ENCODE results near the gene TXNL4A.

The TXNL4A gene

DNA sequence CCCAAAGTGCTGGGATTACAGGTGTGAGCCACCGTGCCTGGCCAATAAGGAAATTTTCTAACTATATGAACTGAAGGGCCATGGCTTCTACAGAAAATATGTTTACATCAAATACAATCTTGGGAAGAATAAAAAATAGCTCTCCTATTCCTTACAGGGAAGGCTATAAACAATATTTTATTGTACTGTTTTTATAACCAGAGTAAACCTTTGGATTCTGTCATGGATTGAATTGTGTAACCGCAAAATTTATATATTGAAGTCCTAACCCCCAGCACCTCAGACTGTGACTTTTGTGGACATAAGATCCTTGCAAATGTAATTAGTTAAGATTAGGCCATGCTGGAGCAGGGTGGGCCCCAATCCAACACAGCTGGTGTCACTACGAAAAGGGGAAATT, 15.6 kb downstream of the TXNL4A start:
- H3K36me3 Mint-ChIP-seq (ENCODE audit: low read depth): peaks cover 53% of the 10 kb centered on the region
- H3K27ac Mint-ChIP-seq: peak overlapping the region in 1 of 3 experiments; percentile 60
- TF ChIP-seq, protein P1, sequence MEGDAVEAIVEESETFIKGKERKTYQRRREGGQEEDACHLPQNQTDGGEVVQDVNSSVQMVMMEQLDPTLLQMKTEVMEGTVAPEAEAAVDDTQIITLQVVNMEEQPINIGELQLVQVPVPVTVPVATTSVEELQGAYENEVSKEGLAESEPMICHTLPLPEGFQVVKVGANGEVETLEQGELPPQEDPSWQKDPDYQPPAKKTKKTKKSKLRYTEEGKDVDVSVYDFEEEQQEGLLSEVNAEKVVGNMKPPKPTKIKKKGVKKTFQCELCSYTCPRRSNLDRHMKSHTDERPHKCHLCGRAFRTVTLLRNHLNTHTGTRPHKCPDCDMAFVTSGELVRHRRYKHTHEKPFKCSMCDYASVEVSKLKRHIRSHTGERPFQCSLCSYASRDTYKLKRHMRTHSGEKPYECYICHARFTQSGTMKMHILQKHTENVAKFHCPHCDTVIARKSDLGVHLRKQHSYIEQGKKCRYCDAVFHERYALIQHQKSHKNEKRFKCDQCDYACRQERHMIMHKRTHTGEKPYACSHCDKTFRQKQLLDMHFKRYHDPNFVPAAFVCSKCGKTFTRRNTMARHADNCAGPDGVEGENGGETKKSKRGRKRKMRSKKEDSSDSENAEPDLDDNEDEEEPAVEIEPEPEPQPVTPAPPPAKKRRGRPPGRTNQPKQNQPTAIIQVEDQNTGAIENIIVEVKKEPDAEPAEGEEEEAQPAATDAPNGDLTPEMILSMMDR (IDR thresholded peaks at IDR 0.05; ENCODE audit: unreplicated experiment in 3 of 3): no peak
- no peaks in the 10 kb centered on the region for H3K9me3 Mint-ChIP-seq
- H3K27me3 Mint-ChIP-seq (ENCODE audit: low read depth): no peaks in the 10 kb centered on the region
- no peaks in the 10 kb centered on the region for H3K4me1 Mint-ChIP-seq
- no peak overlapping the region for H3K4me3 Mint-ChIP-seq

DNA sequence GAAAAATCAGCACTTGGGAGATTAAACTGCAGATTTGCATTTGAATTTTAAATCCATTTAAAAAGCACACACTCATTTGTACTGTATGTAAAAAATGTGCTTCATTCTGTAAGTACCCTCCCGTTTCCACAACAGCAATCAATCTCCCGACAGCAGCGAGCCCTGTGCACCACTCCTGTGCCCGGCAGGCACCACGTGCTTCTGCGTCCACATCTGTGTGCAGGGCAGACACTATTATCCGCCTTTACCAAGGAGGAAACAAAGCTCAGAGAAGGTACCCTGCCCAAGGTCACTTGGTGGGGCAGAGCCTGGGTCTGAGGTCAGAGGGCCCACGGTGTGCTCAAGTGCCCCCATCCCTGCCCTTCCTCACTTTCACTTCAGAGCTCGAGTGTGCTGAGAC, 16.4 kb downstream of the TXNL4A start:
- Mint-ChIP-seq H3K27me3 (ENCODE audit: low read depth) (no peaks in the 10 kb centered on the region), H3K9me3 (peaks cover 2% of the 10 kb centered on the region), H3K27ac (no peak overlapping the region), H3K36me3 (ENCODE audit: low read depth) (peaks cover 56% of the 10 kb centered on the region), H3K4me1 (no peaks in the 10 kb centered on the region), H3K4me3 (no peak overlapping the region)
- TF ChIP-seq, protein P1 (IDR thresholded peaks at IDR 0.05; ENCODE audit: unreplicated experiment in 3 of 3): no peak

DNA sequence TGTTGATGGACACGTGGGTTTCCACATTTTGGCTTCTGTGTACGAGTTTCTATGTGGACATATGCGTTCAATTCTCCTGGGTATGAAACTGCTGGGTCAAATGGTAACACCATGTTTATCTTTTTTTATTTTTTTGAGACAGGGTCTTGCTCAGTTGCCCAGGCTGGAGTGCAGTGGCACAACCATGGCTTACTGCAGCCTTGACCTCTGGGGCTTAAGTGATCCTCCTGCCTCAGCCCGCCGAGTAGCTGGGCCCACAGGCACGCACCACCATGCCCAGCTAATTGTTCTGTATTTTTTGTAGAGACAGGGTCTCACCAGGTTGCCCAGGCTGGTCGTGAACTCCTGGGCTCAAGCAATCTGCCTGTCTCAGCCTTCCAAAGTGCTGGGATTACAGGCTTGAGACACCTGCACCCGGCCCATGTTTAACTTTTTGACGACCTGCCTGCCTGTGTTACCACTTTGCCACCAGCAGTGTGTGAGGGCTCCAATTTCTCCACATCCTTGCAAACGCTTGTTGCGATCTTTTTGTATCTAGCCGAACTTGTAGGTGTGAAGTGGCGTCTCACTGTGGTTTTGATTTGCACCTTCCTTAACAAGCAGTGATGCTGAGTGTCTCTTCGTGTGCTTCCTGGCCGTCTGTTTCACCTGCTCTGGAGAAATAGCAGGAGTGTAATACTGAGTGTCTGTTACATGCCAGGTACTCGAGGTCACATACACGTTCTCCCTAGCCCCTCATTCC, 17.0 kb downstream of the TXNL4A start:
- Mint-ChIP-seq H3K4me1 (no peaks in the 10 kb centered on the region), H3K9me3 (peaks cover 2% of the 10 kb centered on the region), H3K27me3 (ENCODE audit: low read depth) (no peaks in the 10 kb centered on the region), H3K4me3 (no peak overlapping the region), H3K27ac (no peak overlapping the region), H3K36me3 (ENCODE audit: low read depth) (peaks cover 57% of the 10 kb centered on the region)
- TF ChIP-seq, protein P1 (IDR thresholded peaks at IDR 0.05; ENCODE audit: unreplicated experiment in 3 of 3): no peak

DNA sequence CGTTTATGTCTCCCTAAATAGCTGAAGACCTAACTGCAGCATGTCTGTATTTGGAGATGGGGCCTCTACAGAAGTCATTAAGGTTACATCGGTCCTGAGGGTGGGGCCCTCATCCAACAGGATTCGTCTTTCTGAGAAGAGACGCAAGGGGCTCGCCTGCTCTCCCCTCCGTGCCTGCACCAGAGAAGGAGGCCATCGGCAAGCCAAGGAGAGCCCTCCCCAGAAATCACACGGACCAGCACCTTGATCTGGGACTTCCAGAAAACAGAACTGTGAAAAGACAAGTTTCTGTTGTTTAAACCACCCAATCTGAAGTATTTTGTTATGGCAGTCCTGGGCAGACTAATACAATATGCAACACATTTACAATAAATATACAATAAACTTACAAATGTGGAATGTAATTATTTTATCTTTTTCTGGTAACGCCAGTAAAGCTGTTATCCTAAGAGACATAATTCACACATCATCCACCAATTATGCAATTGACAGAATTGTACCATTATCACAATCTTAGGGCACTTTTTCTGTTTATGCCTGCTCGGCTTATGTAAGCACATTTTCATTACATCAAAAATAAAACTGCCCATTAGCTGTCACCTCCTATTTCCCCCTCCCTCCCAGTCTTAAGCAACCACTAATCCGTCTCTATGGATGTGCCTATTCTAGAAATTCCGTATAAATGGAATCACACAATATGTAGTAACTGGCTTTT, 17.8 kb downstream of the TXNL4A start:
- Mint-ChIP-seq H3K27ac (no peak overlapping the region), H3K36me3 (ENCODE audit: low read depth) (peaks cover 57% of the 10 kb centered on the region), H3K9me3 (peaks cover 2% of the 10 kb centered on the region), H3K27me3 (ENCODE audit: low read depth) (no peaks in the 10 kb centered on the region), H3K4me3 (no peak overlapping the region), H3K4me1 (peaks cover 3% of the 10 kb centered on the region)
- TF ChIP-seq, protein P1 (IDR thresholded peaks at IDR 0.05; ENCODE audit: unreplicated experiment in 3 of 3): no peak

DNA sequence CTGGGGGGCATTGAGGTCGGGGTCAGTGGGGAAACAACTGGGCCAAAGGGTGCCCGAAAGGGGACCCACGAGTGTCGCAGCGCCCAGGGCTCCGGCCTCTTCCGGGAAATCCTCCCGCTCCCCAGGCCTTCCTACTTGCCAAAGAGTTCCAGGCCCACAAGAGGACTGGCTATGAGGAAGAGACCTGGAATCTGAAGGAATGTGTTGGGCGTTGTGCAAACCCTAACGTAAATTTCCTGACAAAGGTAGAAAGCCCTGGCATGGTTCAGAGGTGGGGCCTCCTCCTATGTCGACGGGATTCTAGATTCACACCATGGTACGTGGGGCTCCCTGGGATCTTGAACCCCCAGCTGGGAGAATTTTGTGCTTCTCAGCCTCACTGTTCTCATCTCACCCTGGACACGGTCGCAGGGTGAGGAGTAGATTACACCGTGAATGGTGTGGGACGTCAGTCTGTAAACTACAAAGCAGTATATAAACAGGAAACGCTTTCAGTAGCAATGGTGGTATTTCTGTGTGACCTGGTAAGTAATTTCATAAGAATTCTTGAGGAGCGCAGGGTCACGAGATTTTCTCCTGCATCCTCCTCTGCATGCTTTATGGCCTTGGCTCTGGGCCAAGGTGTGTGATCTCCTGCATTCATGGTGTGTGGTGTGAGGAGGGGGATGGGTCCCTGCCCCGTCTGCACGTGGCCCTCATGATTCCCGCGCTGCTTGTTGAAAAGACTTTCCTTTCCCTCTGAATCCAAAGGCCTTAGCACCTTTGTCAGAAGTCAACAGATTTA, 23.1 kb downstream of the TXNL4A start:
- Mint-ChIP-seq H3K27me3 (ENCODE audit: low read depth) (peaks cover 10% of the 10 kb centered on the region), H3K4me1 (peaks cover 28% of the 10 kb centered on the region), H3K9me3 (peaks cover 2% of the 10 kb centered on the region), H3K4me3 (peak overlapping the region; percentile 65 to 79 (median 68)), H3K36me3 (ENCODE audit: low read depth) (peaks cover 14% of the 10 kb centered on the region), H3K27ac (peak overlapping the region; percentile 87 to 95 (median 91))
- TF ChIP-seq, protein P1 (IDR thresholded peaks at IDR 0.05; ENCODE audit: unreplicated experiment in 3 of 3): no peak
